Calu3 (cell line): ENCODE results near the gene FAM131C. TPM values are rescaled to one million over a fixed set of nuclear protein-coding genes. Genes with fewer than 3 reads are reported as not detected.
"Not testable (repeated sequence)": the region's sequence is repeated elsewhere in the genome, so short reads cannot be mapped to it uniquely, and the experiment has no call there.

ENCODE experiments used
- BruUV-seq: library from RNA; stranded (reverse); fragments of 400-500 nt; replicated peaks from 2 replicates; lab custom pipeline; 2021; lab: Mats Ljungman, UMichigan
- CTCF ChIA-PET: fragments of 300-600 bp; sonication (Branson Sonifier 250); formaldehyde crosslinking; loops from one replicate; lab custom pipeline; 2022; ENCODE audit warnings: antibody characterized with exemption; lab: Charles Lee
- DNase-seq: peaks from one replicate; pipeline ENCODE4 v3.0.0; 2022
- H3K27ac Mint-ChIP-seq: one replicate; pipeline ENCODE4 v1.8.0; 2022; ENCODE audit warnings: mixed read lengths; ENCODE audit not compliant: unreplicated experiment
- H3K27me3 Mint-ChIP-seq: one replicate; pipeline ENCODE4 v1.8.0; 2022; ENCODE audit warnings: mixed read lengths; ENCODE audit not compliant: unreplicated experiment
- H3K36me3 Mint-ChIP-seq: one replicate; pipeline ENCODE4 v1.8.0; 2022; ENCODE audit warnings: mild to moderate bottlenecking, moderate library complexity, mixed read lengths; ENCODE audit not compliant: insufficient read depth, unreplicated experiment
- H3K4me1 Mint-ChIP-seq: one replicate; pipeline ENCODE4 v1.8.0; 2022; ENCODE audit warnings: mild to moderate bottlenecking, low read depth, mixed read lengths; ENCODE audit not compliant: unreplicated experiment
- H3K4me3 Mint-ChIP-seq: one replicate; pipeline ENCODE4 v1.8.0; 2022; ENCODE audit warnings: mild to moderate bottlenecking, low read depth, moderate library complexity, mixed read lengths; ENCODE audit not compliant: unreplicated experiment
- H3K9me3 Mint-ChIP-seq: one replicate; pipeline ENCODE4 v1.8.0; 2022; ENCODE audit warnings: low read depth, mixed read lengths; ENCODE audit not compliant: unreplicated experiment
- intact Hi-C: fragments of 100-400 bp; cut with micrococcal nuclease; formaldehyde crosslinking; loops from one replicate; pipeline ENCODE4 v1.10.0; 2022; ENCODE audit not compliant: unreplicated experiment
- total RNA-seq: library from RNA; stranded (reverse); gene quantifications from 2 replicates; pipeline ENCODE4 v1.2.3, GENCODE V29; 2022
- TF ChIP-seq, protein P1 (sequence below): fragments of 200-600 bp; IDR thresholded peaks from one replicate; pipeline ENCODE4 v1.8.0; 2022; ENCODE audit warnings: antibody characterized with exemption; ENCODE audit not compliant: unreplicated experiment

The FAM131C gene
- total RNA-seq, 1 experiment from 2014 or later: 0.94 TPM

DNA sequence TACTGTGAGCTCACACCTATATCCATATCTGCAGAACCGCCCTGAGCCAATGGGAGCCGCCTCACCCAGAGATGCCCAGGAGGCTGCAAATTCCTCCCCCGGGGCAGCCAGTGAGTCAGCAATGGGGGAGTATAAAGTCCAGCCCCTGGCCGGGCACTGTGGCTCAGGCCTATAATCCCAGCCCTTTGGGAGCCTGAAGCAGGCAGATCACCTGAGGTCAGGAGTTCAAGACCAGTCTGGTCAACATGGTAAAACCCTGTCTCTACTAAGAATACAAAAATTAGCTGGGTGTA lies 34.9 kb downstream of the FAM131C start:
- Mint-ChIP-seq H3K4me1 (no peaks in the 10 kb centered on the region), H3K36me3 (no peaks in the 10 kb centered on the region), H3K27ac (no peak overlapping the region), H3K9me3 (no peaks in the 10 kb centered on the region), H3K27me3 (peaks cover 44% of the 10 kb centered on the region), H3K4me3 (no peak overlapping the region)
- peak; percentile 46 for DNase-seq
- CTCF ChIA-PET: interaction anchor here (0.6 kb wide), 1 partner anchor 86 kb away, joined by 3 read pairs; no protein-coding TSS in a partner anchor
- intact Hi-C loops: no loop called here
- TF ChIP-seq, protein P1, sequence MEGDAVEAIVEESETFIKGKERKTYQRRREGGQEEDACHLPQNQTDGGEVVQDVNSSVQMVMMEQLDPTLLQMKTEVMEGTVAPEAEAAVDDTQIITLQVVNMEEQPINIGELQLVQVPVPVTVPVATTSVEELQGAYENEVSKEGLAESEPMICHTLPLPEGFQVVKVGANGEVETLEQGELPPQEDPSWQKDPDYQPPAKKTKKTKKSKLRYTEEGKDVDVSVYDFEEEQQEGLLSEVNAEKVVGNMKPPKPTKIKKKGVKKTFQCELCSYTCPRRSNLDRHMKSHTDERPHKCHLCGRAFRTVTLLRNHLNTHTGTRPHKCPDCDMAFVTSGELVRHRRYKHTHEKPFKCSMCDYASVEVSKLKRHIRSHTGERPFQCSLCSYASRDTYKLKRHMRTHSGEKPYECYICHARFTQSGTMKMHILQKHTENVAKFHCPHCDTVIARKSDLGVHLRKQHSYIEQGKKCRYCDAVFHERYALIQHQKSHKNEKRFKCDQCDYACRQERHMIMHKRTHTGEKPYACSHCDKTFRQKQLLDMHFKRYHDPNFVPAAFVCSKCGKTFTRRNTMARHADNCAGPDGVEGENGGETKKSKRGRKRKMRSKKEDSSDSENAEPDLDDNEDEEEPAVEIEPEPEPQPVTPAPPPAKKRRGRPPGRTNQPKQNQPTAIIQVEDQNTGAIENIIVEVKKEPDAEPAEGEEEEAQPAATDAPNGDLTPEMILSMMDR: no peak
- no TSS peak for BruUV-seq

DNA sequence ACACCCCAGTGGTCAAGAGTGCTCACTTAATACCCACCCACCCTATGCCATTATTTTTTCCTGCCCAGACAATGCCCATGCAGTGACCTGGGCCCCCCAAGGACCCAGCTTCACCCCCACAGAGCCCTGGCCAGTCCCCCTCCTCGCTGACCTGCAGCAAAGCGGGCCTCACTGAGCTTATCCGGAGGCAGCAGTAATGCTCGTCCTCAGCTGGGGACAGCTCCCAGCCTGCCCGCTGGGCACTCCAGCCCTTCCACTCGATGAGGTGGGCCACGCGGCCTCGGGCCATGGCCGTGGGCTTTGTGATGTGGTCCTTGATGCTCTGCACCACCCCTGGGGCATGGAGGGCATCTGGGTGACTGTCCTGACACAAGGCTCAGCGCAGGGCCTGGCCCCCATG lies 37.0 kb downstream of the FAM131C start:
- DNase-seq, H3K36me3 Mint-ChIP-seq, intact Hi-C loops, H3K4me1 Mint-ChIP-seq, H3K27ac Mint-ChIP-seq, H3K9me3 Mint-ChIP-seq, H3K4me3 Mint-ChIP-seq, BruUV-seq: not testable (repeated sequence)
- CTCF ChIA-PET: interaction anchor here (1.0 kb wide), 1 partner anchor 21 kb away, joined by 5 read pairs; no protein-coding TSS in a partner anchor
- peaks cover 34% of the 10 kb centered on the region for H3K27me3 Mint-ChIP-seq

DNA sequence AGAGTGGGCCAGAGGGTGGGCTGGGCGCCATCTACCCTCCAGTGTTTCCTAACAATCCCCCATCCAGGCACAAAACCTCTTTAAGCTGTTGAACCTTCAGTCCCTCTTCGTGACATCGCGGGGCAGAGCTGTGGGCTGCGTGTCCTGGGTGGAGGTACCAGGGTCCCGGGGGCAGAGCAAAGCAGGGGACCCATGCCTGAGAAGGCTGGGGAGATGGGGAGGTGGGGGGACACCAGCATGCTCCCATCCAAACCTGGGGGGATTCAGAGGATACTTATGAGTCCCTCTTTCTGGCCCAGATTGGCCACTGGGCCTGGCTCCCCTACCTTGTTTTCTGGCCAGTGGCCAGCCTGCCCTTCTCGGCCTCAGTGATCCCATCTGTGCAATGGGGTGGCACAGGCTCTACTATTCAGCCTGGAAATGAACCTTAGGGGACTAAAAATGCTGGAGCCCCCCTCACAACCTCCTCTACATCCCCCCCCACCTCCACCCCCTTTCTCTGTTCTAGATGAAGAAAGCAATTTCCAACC lies 40.3 kb downstream of the FAM131C start:
- not testable (repeated sequence) for BruUV-seq, H3K9me3 Mint-ChIP-seq, H3K4me1 Mint-ChIP-seq, H3K27ac Mint-ChIP-seq, H3K36me3 Mint-ChIP-seq, DNase-seq, H3K4me3 Mint-ChIP-seq
- H3K27me3 Mint-ChIP-seq: peaks cover 43% of the 10 kb centered on the region
- CTCF ChIA-PET: interaction anchor here (0.6 kb wide), 1 partner anchor 11 kb away, joined by 4 read pairs; no protein-coding TSS in a partner anchor
- intact Hi-C loops: loop anchor here (2.0 kb wide), 1 partner anchor 24 kb away; no protein-coding TSS in a partner anchor

DNA sequence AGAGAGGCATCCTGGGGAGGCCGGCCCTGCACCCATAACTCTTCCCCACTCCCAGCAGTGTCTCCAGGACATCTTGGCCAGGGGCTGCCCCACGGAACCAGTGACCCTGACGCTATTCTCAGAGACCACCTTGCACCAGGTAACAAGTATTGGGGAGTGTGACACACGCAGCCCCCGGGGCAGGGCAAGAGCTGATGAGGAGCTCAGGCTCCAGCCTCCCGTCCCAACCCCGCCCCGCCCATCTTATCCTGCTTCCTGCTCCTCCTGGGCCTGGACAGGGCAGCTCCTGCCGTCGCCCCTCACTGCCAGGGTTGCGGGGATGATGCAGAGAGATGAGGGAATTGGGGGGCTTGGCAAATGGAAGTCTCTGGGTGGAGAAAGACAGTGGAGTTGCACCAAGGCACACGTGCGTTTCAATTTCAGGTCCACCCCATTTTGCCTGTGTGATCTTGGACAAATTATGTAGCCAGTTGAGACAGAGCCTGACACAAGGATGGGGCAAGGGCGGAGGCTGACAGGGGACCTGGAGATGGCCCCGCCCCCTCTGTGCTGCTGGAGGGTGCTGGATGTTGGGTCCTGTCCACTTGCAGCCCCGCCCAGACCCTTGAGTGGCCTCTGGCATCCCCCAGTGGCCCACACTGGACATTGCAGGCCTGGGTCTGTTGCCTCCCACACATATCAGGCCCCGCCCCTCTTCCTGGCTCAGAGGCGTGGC lies 40.9 kb downstream of the FAM131C start:
- H3K27me3 Mint-ChIP-seq: peaks cover 43% of the 10 kb centered on the region
- BruUV-seq: no TSS peak
- H3K36me3 Mint-ChIP-seq: no peaks in the 10 kb centered on the region
- TF ChIP-seq, protein P1: peak; percentile 88
- intact Hi-C loops: loop anchor here (2.0 kb wide), 1 partner anchor 24 kb away; no protein-coding TSS in a partner anchor
- peak; percentile 85 for DNase-seq
- H3K9me3 Mint-ChIP-seq: no peaks in the 10 kb centered on the region
- H3K4me1 Mint-ChIP-seq: no peaks in the 10 kb centered on the region
- CTCF ChIA-PET: interaction anchor here (0.6 kb wide), 1 partner anchor 12 kb away, joined by 4 read pairs; no protein-coding TSS in a partner anchor
- no peak overlapping the region for H3K4me3 Mint-ChIP-seq
- H3K27ac Mint-ChIP-seq: no peak overlapping the region

DNA sequence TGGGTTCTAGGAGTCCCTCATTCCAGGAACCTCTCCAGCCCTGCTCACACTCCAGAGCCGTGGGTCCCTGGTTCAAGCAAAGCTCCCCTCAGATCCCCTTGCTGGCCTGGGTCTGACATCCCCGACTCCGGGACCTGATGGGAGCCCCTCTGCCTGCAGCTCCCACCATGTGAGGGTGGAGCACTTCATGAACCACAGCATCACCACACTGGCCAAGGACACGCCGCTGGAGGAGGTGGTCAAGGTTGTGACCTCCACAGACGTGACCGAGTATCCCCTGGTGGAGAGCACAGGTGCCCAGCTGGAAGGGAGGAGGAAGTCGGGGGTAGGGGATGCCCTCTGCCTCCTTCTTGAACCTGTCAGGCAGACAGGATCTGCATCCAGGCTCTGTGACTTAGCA lies 41.9 kb downstream of the FAM131C start:
- BruUV-seq: no TSS peak

More for the DNA sequence above, 41.9 kb downstream of the FAM131C start:
- Mint-ChIP-seq H3K4me3 (no peak overlapping the region), H3K27ac (no peak overlapping the region), H3K9me3 (no peaks in the 10 kb centered on the region), H3K36me3 (no peaks in the 10 kb centered on the region), H3K27me3 (peaks cover 37% of the 10 kb centered on the region), H3K4me1 (no peaks in the 10 kb centered on the region)
- CTCF ChIA-PET: no interaction called here
- TF ChIP-seq, protein P1: no peak
- DNase-seq: no peak
- intact Hi-C loops: no loop called here
